Globus pallidus (tissue), 1 donor: Measurements from ENCODE around the gene MORN4.
A peak's percentile ranks its signal among the peaks of the same experiment; 100 is the strongest.

ENCODE experiments used
- DNase-seq: peaks from one replicate; pipeline ENCODE4 v3.0.0-alpha.2; 2015; ENCODE audit warnings: low spot score

The MORN4 gene

DNA sequence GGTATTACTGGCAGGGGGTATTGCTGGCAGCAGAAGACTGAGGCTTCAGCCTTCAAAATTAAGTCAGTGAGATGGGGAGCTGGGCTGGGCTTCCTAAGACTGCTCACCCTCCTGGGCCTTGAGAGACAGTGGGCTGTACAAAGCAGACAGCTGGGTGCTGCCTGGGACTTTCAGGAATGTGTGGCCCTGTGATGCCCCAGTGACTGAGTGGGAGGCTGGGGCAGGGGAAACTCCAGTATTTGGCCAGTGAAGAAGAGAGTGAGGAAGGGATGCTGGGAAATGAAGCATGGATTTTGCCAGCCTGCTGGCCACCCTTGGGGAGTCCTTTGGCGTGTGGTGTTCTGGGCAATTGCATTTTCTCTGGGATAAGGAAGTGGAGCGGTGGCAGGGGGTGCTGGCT, 60.3 kb downstream of the MORN4 start:
- DNase-seq = no peak

DNA sequence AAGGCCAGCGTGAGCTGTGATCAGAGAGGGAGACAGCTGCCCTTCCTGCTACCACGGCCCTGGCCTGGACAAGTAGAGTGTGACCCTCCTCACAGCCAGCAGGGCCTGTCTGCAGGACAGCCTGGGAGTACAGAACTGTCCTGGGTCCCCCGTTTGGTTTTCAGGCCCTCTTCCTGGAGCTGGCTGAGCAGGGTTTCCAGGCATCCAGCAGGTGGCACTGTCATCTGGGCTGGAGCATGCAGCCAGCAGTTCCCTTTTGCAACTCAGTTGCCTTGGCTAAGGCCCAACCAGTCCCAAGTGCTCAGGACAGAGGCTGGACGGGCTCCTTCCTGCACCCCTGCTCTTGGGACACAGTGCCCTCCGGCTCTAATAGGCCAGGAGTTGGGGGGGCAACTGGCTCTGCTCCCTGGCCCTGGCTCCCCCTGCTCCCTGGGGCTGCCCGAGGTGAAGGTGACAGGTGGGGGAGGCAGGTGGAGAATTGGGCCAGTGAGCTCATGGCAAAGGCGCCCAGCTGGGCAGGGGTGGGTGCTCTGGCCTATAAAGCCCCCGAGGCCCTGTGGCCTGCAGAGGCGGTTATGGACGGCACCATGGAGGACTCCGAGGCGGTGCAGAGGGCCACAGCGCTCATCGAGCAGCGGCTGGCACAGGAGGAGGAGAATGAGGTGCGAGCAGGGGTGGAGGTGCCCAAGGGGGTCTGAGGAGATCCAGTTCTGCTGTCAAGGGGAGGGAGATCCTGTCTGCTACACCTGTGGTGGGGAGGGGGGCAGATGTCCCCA, 60.9 kb downstream of the MORN4 start, which contains the start of gene ANKRD2:
TSS of gene ANKRD2 (plus strand) at position 566 of the 776 bp plus-strand sequence. CDS start at position 576, 10 bp downstream.
- peak; percentile 78 for DNase-seq

DNA sequence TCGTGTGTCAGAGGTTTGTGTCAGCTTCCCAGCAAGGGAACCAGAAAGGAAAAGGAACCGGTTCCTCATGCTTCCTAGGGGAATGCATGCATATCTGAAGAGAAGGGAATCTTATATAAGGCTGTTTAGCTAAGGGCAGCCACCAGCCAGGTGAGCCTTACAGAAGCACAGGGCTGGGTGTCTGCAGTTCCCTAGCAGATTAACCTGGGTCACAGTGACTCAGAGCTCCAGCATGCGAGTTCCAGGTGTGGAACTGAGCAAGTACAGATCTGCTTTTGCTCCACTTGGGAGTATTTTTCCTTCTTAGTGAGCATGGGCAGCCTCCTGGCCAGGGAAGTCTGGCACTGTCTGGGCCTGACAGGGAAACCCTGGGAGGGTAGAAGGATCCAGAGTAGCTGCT, 61.7 kb downstream of the MORN4 start:
- no peak for DNase-seq

DNA sequence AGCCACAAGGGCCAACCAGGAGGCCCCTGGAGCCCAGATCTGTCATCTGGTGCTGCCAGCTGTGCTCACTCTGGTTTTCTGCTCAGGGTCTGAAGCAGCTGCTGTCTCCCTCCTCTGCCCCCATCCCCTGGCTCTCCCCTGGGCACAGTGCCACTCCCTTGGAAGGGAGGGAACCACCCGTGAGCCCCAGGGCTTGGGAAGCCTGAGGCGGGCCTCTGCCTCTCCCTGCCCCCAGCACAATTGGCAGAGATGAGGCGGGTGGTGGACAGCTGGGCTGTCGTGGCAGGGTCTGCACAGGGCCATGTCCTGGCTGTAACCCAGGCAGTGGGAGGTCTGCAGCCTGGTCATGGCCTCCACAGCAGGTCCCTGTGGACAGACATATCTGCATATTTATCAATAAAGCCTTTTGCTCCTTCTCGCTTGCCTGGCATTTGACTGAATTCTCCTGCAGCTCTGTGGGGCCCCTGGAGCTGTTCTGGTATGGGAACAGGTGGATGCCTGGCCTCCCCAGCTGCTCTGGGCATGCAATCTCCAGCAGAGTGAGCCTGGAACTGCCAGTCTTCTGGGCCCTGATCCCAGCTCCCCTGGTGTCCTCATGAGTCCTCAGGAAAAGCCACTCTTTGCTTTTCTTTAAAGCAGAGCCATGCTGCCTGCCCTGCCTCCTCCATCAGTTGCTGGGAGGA, 62.4 kb downstream of the MORN4 start:
- DNase-seq = no peak

DNA sequence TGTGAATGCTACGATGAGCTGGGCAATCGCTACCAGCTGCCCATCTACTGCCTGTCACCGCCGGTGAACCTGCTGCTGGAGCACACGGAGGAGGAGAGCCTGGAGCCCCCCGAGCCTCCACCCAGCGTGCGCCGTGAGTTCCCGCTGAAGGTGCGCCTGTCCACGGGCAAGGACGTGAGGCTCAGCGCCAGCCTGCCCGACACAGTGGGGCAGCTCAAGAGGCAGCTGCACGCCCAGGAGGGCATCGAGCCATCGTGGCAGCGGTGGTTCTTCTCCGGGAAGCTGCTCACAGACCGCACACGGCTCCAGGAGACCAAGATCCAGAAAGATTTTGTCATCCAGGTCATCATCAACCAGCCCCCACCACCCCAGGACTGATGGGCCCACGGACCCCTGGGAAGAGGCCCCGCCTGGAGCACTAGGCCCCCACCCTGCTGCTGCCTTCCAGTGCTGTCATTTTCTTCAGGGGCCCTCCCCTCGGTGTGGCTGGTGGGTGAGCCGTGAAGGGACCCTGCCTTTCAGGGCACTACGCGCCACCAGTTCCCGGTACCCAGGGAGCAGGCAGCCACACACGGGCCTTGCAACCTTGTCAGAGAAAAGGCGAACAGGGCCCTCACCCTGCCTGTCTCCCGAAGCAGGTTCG, 63.0 kb downstream of the MORN4 start:
- no peak for DNase-seq

DNA sequence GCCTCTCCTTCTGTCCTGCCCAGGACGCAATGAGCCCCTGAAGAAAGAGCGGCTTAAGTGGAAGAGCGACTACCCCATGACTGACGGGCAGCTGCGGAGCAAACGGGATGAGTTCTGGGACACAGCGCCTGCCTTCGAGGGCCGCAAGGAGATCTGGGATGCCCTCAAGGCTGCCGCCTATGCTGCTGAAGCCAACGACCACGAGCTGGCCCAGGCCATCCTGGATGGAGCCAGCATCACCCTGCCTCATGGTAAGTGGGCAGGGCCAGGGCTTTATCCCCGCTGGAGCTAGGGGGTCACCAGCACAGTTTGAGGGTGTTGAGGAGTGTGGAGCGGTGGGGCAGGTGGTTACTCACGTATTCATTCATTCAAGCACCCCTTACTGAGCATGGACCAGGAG, 65.4 kb downstream of the MORN4 start:
- no peak for DNase-seq

DNA sequence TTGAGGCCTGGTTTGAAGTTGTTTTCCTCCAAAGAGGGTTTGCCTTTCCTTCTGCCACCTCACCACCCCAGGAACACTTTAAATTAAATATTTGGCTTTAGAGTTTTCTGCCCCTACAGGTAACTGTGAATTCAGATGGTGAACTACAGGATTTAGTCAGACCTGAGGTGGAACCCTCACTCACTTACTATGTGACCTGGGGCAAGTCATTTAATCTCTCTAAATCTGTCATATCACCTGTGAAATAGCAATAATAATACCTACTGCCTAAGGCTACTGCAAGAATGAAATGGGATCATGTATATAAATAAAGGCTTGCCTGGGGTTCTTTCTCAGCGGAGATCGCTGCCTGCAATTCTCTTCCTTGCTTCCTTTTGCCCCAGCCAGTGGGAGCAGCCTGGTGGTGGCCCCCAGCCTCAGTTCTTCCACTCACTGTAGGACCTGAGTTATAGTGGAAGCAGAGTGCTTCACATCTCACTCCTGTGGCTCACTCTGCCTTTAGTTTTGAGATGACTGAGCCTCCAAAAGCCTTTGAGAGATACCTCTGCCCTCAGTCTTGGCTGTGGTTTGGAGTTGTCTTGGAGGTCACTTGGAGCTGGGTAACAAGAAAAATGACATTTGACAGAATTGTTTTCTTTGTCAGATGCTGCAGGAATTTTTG, 66.8 kb downstream of the MORN4 start:
- no peak for DNase-seq

DNA sequence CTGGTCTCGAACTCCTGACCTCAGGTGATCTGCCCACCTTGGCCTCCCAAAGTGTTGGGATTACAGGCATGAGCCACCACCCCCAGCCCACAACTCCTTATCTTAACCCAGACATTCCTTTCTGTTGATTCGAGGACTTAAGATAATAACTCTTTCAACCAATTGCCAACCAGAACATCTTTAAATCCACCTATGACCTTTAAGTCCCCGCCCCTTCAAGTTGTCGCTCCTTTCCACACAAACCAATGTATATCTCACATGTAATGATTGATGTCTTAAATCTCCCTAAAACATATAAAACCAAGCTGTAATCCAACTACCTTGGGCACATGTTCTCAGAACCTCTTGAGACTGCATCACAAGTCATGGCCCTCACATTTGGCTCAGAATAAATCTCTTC, 68.5 kb downstream of the MORN4 start:
- no peak for DNase-seq
